ENCODE data around the gene CALHM5.

DNA sequence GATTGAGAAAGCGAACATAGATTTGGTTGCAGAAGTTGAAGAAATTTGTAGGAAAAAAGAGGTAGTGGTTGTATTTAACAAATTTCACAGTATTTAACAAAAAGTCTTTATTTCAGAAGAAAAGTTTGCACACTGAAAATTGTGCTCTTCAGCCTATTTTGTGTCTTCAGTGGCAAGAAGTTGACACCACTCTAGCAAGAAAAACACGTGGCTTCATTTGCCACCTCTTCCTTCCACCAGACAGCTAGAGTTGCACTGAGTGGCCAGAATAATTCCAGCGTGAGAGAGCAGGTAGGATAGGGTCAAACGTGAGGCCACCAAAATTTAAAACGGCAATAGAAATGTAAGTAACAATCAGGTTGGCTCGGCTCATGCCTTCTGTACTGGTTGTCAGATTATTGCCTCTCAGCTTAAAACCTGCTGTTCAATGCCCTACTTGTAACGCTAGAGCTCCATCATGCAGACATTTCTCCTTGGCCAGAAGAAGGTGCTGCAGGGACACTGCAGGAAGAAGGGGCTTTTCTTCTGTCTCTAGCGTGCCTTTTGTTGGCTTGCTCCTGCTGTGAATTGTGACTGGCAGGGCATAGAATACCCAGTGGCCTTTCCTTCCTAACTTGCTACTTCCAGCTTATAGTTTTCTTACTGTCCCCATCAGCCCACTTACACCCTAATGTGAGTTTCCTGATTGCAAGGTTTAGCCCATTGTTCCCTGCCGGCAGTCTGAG lies 22.0 kb downstream of the CALHM5 start:
- TF ChIP-seq, protein P1, sequence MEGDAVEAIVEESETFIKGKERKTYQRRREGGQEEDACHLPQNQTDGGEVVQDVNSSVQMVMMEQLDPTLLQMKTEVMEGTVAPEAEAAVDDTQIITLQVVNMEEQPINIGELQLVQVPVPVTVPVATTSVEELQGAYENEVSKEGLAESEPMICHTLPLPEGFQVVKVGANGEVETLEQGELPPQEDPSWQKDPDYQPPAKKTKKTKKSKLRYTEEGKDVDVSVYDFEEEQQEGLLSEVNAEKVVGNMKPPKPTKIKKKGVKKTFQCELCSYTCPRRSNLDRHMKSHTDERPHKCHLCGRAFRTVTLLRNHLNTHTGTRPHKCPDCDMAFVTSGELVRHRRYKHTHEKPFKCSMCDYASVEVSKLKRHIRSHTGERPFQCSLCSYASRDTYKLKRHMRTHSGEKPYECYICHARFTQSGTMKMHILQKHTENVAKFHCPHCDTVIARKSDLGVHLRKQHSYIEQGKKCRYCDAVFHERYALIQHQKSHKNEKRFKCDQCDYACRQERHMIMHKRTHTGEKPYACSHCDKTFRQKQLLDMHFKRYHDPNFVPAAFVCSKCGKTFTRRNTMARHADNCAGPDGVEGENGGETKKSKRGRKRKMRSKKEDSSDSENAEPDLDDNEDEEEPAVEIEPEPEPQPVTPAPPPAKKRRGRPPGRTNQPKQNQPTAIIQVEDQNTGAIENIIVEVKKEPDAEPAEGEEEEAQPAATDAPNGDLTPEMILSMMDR (IDR thresholded peaks at IDR 0.05), result peak; percentile 37
- TF ChIP-seq SIN3A (IDR thresholded peaks at IDR 0.05; ENCODE audit: borderline replicate concordance, insufficient read depth, low read depth, low read length) (no peak), TCF7L2 (IDR thresholded peaks at IDR 0.05; ENCODE audit: low read depth, low read length) (no peak), POLR2AphosphoS5 (IDR thresholded peaks at IDR 0.05; ENCODE audit: low read depth, low read length) (no peak)

Measured in Panc1 (cell line).